Erythroblast (primary cell): ENCODE measurements around the gene ATF7IP2.

Experiments used
- GATA1 ChIP-seq: IDR thresholded peaks from 2 replicates; pipeline ENCODE4 v1.6.1; 2011; ENCODE audit warnings: low read depth, mild to moderate bottlenecking, control low read depth, low read length, moderate library complexity
- POLR2A ChIP-seq: IDR thresholded peaks from 2 replicates; pipeline ENCODE4 v1.6.1; 2011; ENCODE audit warnings: mild to moderate bottlenecking, low read length

- TF ChIP-seq POLR2A, result no peak
- no peak for TF ChIP-seq GATA1
Measured at GRCh38 chr16:10494343-10495030, 108.6 kb downstream of the ATF7IP2 start.
